CD4-positive, alpha-beta memory T cell (primary cell): ENCODE measurements around the gene SCAP. TPM values are rescaled to one million over a fixed set of nuclear protein-coding genes. Genes with fewer than 3 reads are reported as not detected.
"Not testable (repeated sequence)": the region's sequence is repeated elsewhere in the genome, so short reads cannot be mapped to it uniquely, and the experiment has no call there.

Experiments
- CTCF ChIA-PET: fragments of 350-600 bp; sonication (Branson Sonifier 250); formaldehyde crosslinking; loops from one replicate; lab custom pipeline; 2021; ENCODE audit warnings: inconsistent platforms; ENCODE audit not compliant: partially characterized antibody; lab: Charles Lee
- POLR2A ChIA-PET: fragments of 350-600 bp; sonication (Branson Sonifier 250); formaldehyde crosslinking; loops from one replicate; lab custom pipeline; 2021; ENCODE audit not compliant: partially characterized antibody; lab: Charles Lee
- DNase-seq, 5 donors: peaks; one replicate each; pipeline versions ENCODE4 v3.0.0 to v3.0.0-alpha.2; 2020 to 2022; ENCODE audit warnings: mixed read lengths in 1 of 5
- H3K27ac ChIP-seq: one replicate; pipeline ENCODE4 v1.7.0; 2013; ENCODE audit warnings: low read depth, low read length
- H3K27me3 ChIP-seq: 2 replicates; pipeline ENCODE4 v1.7.0; 2013; ENCODE audit warnings: mild to moderate bottlenecking, low read length, moderate library complexity; ENCODE audit not compliant: insufficient read depth
- H3K36me3 ChIP-seq: 2 replicates; pipeline ENCODE4 v1.7.0; 2013; ENCODE audit warnings: mild to moderate bottlenecking, low read length, moderate library complexity; ENCODE audit not compliant: insufficient read depth
- H3K4me1 ChIP-seq: 2 replicates; pipeline ENCODE4 v1.7.0; 2013; ENCODE audit warnings: mild to moderate bottlenecking, low read length, moderate library complexity; ENCODE audit not compliant: insufficient read depth
- H3K4me3 ChIP-seq, 2 donors: one replicate each; pipeline ENCODE4 v1.7.0; 2013; ENCODE audit warnings: low read length in 2 of 2, mild to moderate bottlenecking in 1 of 2
- H3K9me3 ChIP-seq, 2 donors: one replicate each; pipeline ENCODE4 v1.7.0; 2013; ENCODE audit warnings: low read length in 2 of 2, control low read depth in 1 of 2; ENCODE audit not compliant: control insufficient read depth in 1 of 2
- H3K27ac Mint-ChIP-seq, 7 donors: one replicate each; pipeline ENCODE4 v1.8.0; 2020 to 2021; ENCODE audit warnings: mixed read lengths in 7 of 7, mild to moderate bottlenecking in 6 of 7, inconsistent platforms in 3 of 7, moderate library complexity in 3 of 7
- H3K27me3 Mint-ChIP-seq, 2 donors: one replicate each; pipeline ENCODE4 v1.8.0; 2020 to 2021; ENCODE audit warnings: mixed read lengths in 2 of 2
- H3K36me3 Mint-ChIP-seq, 2 donors: one replicate each; pipeline ENCODE4 v1.8.0; 2020 to 2021; ENCODE audit warnings: mixed read lengths in 2 of 2, inconsistent platforms in 1 of 2, mild to moderate bottlenecking in 1 of 2
- H3K4me1 Mint-ChIP-seq, 4 donors: one replicate each; pipeline ENCODE4 v1.8.0; 2020 to 2021; ENCODE audit warnings: mixed read lengths in 4 of 4, mild to moderate bottlenecking in 1 of 4
- H3K4me3 Mint-ChIP-seq, 8 donors: one replicate each; pipeline ENCODE4 v1.8.0; 2020 to 2021; ENCODE audit warnings: mixed read lengths in 8 of 8, mild to moderate bottlenecking in 7 of 8, moderate library complexity in 6 of 8, inconsistent platforms in 3 of 8
- H3K9me3 Mint-ChIP-seq, 8 donors: one replicate each; pipeline ENCODE4 v1.8.0; 2020 to 2021; ENCODE audit warnings: mixed read lengths in 8 of 8, mild to moderate bottlenecking in 5 of 8, inconsistent platforms in 3 of 8, moderate library complexity in 1 of 8
- intact Hi-C: fragments of 100-400 bp; cut with micrococcal nuclease; formaldehyde crosslinking; loops from one replicate; pipeline ENCODE4 v1.15.1; 2023
- polyA plus RNA-seq, 2 donors: library from polyadenylated mRNA; unstranded; fragments of 300-500 nt; fragmentation: Illumina TruSeq; gene quantifications; one replicate each; pipeline ENCODE4 v1.2.3, GENCODE V29; 2021
- total RNA-seq, 2 experiments: library from RNA; stranded (reverse); gene quantifications; one replicate each; pipeline ENCODE4 v1.2.3, GENCODE V29; 2021

The SCAP gene
- total and polyA plus RNA-seq, 4 experiments from 2014 or later: 37.7 to 88.1 (median 71.0) TPM

GRCh38 chr3:47481763-47482162 lies 6.0 kb upstream of the SCAP start:
- H3K36me3 Mint-ChIP-seq, POLR2A ChIA-PET, H3K36me3 ChIP-seq, H3K27me3 Mint-ChIP-seq, H3K4me3 Mint-ChIP-seq, H3K4me1 ChIP-seq, intact Hi-C loops, H3K4me1 Mint-ChIP-seq, H3K9me3 ChIP-seq, H3K27ac ChIP-seq, H3K4me3 ChIP-seq, H3K9me3 Mint-ChIP-seq, H3K27me3 ChIP-seq, DNase-seq: not testable (repeated sequence)
- CTCF ChIA-PET: interaction anchor here (0.6 kb wide), 1 partner anchor 564 kb away, joined by 3 read pairs; no protein-coding TSS in a partner anchor
- peak overlapping the region in 1 of 7 donors; percentile 59 for H3K27ac Mint-ChIP-seq

- H3K27ac ChIP-seq, H3K4me3 ChIP-seq, H3K9me3 Mint-ChIP-seq, DNase-seq, H3K4me3 Mint-ChIP-seq, intact Hi-C loops, H3K36me3 ChIP-seq, H3K36me3 Mint-ChIP-seq, H3K27ac Mint-ChIP-seq, H3K27me3 ChIP-seq, POLR2A ChIA-PET, H3K9me3 ChIP-seq, CTCF ChIA-PET, H3K27me3 Mint-ChIP-seq: not testable (repeated sequence)
- H3K4me1 ChIP-seq: peaks cover 10% of the 10 kb centered on the region
- peaks cover 5 to 19% (median 11%) of the 10 kb centered on the region in 4 donors for H3K4me1 Mint-ChIP-seq
Observed at GRCh38 chr3:47480267-47480666, 4.5 kb upstream of the SCAP start.

GRCh38 chr3:47479826-47480160 lies 4.1 kb upstream of the SCAP start:
- Mint-ChIP-seq H3K36me3 (peaks cover 0 to 6% of the 10 kb centered on the region in 2 donors), H3K27me3 (no peaks in the 10 kb centered on the region), H3K9me3 (no peaks in the 10 kb centered on the region), H3K4me1 (peaks cover 9 to 23% (median 16%) of the 10 kb centered on the region in 4 donors), H3K4me3 (no peak overlapping the region), H3K27ac (no peak overlapping the region)
- ChIA-PET POLR2A (no interaction called here), CTCF (no interaction called here)
- intact Hi-C loops: no loop called here
- H3K27me3 ChIP-seq: no peaks in the 10 kb centered on the region
- no peaks in the 10 kb centered on the region for H3K9me3 ChIP-seq
- DNase-seq: no peak
- no peak overlapping the region for H3K27ac ChIP-seq
- peaks cover 12% of the 10 kb centered on the region for H3K4me1 ChIP-seq
- H3K4me3 ChIP-seq: no peak overlapping the region
- H3K36me3 ChIP-seq: no peaks in the 10 kb centered on the region

GRCh38 chr3:47478022-47478421 lies 2.3 kb upstream of the SCAP start:
- Histone ChIP-seq H3K9me3 (no peaks in the 10 kb centered on the region), H3K27me3 (no peaks in the 10 kb centered on the region), H3K4me3 (no peak overlapping the region), H3K27ac (no peak overlapping the region), H3K4me1 (peaks cover 25% of the 10 kb centered on the region), H3K36me3 (no peaks in the 10 kb centered on the region)
- peak overlapping the region in 4 of 7 donors; percentile 10 to 75 (median 60) for H3K27ac Mint-ChIP-seq
- H3K9me3 Mint-ChIP-seq: no peaks in the 10 kb centered on the region
- POLR2A ChIA-PET: interaction anchor here (1.5 kb wide), 1 partner anchor 35 kb away, joined by 5 read pairs; the partner anchor contains the start of gene ELP6
- H3K36me3 Mint-ChIP-seq: peaks cover 0 to 8% of the 10 kb centered on the region in 2 donors
- no peak for DNase-seq
- no peaks in the 10 kb centered on the region for H3K27me3 Mint-ChIP-seq
- H3K4me1 Mint-ChIP-seq: peaks cover 18 to 39% (median 28%) of the 10 kb centered on the region in 4 donors
- H3K4me3 Mint-ChIP-seq: peak overlapping the region in 1 of 8 donors; percentile 36
- CTCF ChIA-PET: interaction anchor here (0.7 to 4.9 kb wide), 3 partner anchors 11 to 59 kb away, joined by 3 to 69 read pairs (median 3); no protein-coding TSS in a partner anchor
- intact Hi-C loops: no loop called here

GRCh38 chr3:47476644-47477199 lies 981 bp upstream of the SCAP start:
- H3K27ac Mint-ChIP-seq: peak overlapping the region in 5 of 7 donors; percentile 67 to 91 (median 76)
- peaks cover 21 to 45% (median 33%) of the 10 kb centered on the region in 4 donors for H3K4me1 Mint-ChIP-seq
- Histone ChIP-seq H3K27me3 (no peaks in the 10 kb centered on the region), H3K27ac (peak overlapping the region; percentile 72), H3K9me3 (no peaks in the 10 kb centered on the region), H3K4me1 (peaks cover 26% of the 10 kb centered on the region), H3K36me3 (no peaks in the 10 kb centered on the region), H3K4me3 (peak overlapping the region; percentile 27 to 61)
- POLR2A ChIA-PET: interaction anchor here (0.7 to 2.4 kb wide), 6 partner anchors 12 to 325 kb away, joined by 3 to 27 read pairs (median 7); partner anchors contain the start of genes ELP6 and SETD2
- intact Hi-C loops: loop anchor here (1.0 kb wide), 1 partner anchor 55 kb away; no protein-coding TSS in a partner anchor
- no peaks in the 10 kb centered on the region for H3K9me3 Mint-ChIP-seq
- H3K4me3 Mint-ChIP-seq: peak overlapping the region in 7 of 8 donors; percentile 84 to 97 (median 87)
- no peak for DNase-seq
- peaks cover 0 to 8% of the 10 kb centered on the region in 2 donors for H3K36me3 Mint-ChIP-seq
- CTCF ChIA-PET: interaction anchor here (0.7 to 4.9 kb wide), 16 partner anchors 10 to 312 kb away, joined by 3 to 69 read pairs (median 4); partner anchors contain the start of genes ELP6 and PTPN23
- no peaks in the 10 kb centered on the region for H3K27me3 Mint-ChIP-seq

- H3K27me3 ChIP-seq: no peaks in the 10 kb centered on the region
- H3K9me3 ChIP-seq: no peaks in the 10 kb centered on the region
- peaks cover 26% of the 10 kb centered on the region for H3K4me1 ChIP-seq
- H3K4me1 Mint-ChIP-seq: peaks cover 21 to 45% (median 34%) of the 10 kb centered on the region in 4 donors
- H3K27ac Mint-ChIP-seq: peak overlapping the region; percentile 69 to 92 (median 91)
- CTCF ChIA-PET: interaction anchor here (0.6 to 4.9 kb wide), 18 partner anchors 10 to 1270 kb away, joined by 3 to 69 read pairs (median 4); partner anchors contain the start of genes ELP6 and PTPN23
- peak overlapping the region; percentile 27 to 61 for H3K4me3 ChIP-seq
- H3K27me3 Mint-ChIP-seq: no peaks in the 10 kb centered on the region
- peaks cover 0 to 8% of the 10 kb centered on the region in 2 donors for H3K36me3 Mint-ChIP-seq
- POLR2A ChIA-PET: interaction anchor here (0.7 to 2.4 kb wide), 5 partner anchors 12 to 326 kb away, joined by 3 to 27 read pairs (median 9); partner anchors contain the start of genes ELP6 and SETD2
- peak overlapping the region; percentile 84 to 97 (median 87) for H3K4me3 Mint-ChIP-seq
- intact Hi-C loops: loop anchor here (1.0 kb wide), 1 partner anchor 55 kb away; no protein-coding TSS in a partner anchor
- DNase-seq: no peak
- H3K27ac ChIP-seq: peak overlapping the region; percentile 72
- no peaks in the 10 kb centered on the region for H3K9me3 Mint-ChIP-seq
- no peaks in the 10 kb centered on the region for H3K36me3 ChIP-seq
Observed at GRCh38 chr3:47476330-47476626, 537 bp upstream of the SCAP start.

- peak overlapping the region; percentile 20 to 94 (median 93) for H3K27ac Mint-ChIP-seq
- ChIA-PET POLR2A (interaction anchor here (0.7 to 2.4 kb wide), 12 partner anchors 9 to 375 kb away, joined by 3 to 27 read pairs (median 4); partner anchors contain the start of genes ELP6, PTPN23, SETD2 and SMARCC1), CTCF (interaction anchor here (0.6 to 4.9 kb wide), 4 partner anchors 9 to 310 kb away, joined by 3 to 69 read pairs (median 3); no protein-coding TSS in a partner anchor)
- Histone ChIP-seq H3K36me3 (no peaks in the 10 kb centered on the region), H3K4me3 (peak overlapping the region; percentile 43 to 61), H3K9me3 (no peaks in the 10 kb centered on the region), H3K27me3 (no peaks in the 10 kb centered on the region), H3K27ac (peak overlapping the region; percentile 72), H3K4me1 (peaks cover 26% of the 10 kb centered on the region)
- intact Hi-C loops: loop anchor here (1.0 to 2.0 kb wide), 4 partner anchors 38 to 770 kb away; partner anchors contain the start of genes ELP6 and SETD2
- H3K36me3 Mint-ChIP-seq: peaks cover 0 to 11% of the 10 kb centered on the region in 2 donors
- H3K9me3 Mint-ChIP-seq: no peaks in the 10 kb centered on the region
- H3K27me3 Mint-ChIP-seq: no peaks in the 10 kb centered on the region
- peak in 1 of 5 donors; percentile 60 for DNase-seq
- H3K4me1 Mint-ChIP-seq: peaks cover 28 to 54% (median 39%) of the 10 kb centered on the region in 4 donors
- H3K4me3 Mint-ChIP-seq: peak overlapping the region; percentile 84 to 94 (median 92)
Observed at GRCh38 chr3:47475029-47475569, 642 bp downstream of the SCAP start.
